Uterus (tissue), 4 donors: ENCODE measurements around the gene CCDC69. TPM values are rescaled to one million over a fixed set of nuclear protein-coding genes. Genes with fewer than 3 reads are reported as not detected.
A peak's percentile ranks its signal among the peaks of the same experiment; 100 is the strongest.

Source experiments
- DNase-seq, 2 donors: peaks; one replicate each; pipeline ENCODE4 v3.0.0-alpha.2; 2019 to 2020
- H3K27ac ChIP-seq, 2 donors: fragments of 200-600 bp; sonication (generic); 1 replicate in 1 of 2; 2 replicates in 1 of 2; pipeline ENCODE4 v1.5.1; 2016 to 2018
- H3K27me3 ChIP-seq, 2 donors: fragments of 200-600 bp; sonication (generic); one replicate each; pipeline ENCODE4 v1.5.1; 2018 to 2019; ENCODE audit warnings: control low read depth in 1 of 2
- H3K36me3 ChIP-seq, 2 donors: fragments of 200-600 bp; sonication (generic); one replicate each; pipeline ENCODE4 v1.5.1; 2019; ENCODE audit warnings: control low read depth in 1 of 2
- H3K4me1 ChIP-seq, 2 donors: fragments of 200-600 bp; sonication (generic); one replicate each; pipeline ENCODE4 v1.5.1; 2018 to 2019; ENCODE audit warnings: control low read depth in 1 of 2
- H3K4me3 ChIP-seq, 2 donors: fragments of 200-600 bp; sonication (generic); 1 replicate in 1 of 2; 2 replicates in 1 of 2; pipeline ENCODE4 v1.5.1; 2018 to 2019; ENCODE audit warnings: mild to moderate bottlenecking in 1 of 2
- H3K9me3 ChIP-seq, 2 donors: fragments of 200-600 bp; sonication (generic); one replicate each; pipeline ENCODE4 v1.5.1; 2019; ENCODE audit warnings: control low read depth in 1 of 2
- POLR2A ChIP-seq, 2 donors: fragments of 450-650 bp; IDR thresholded peaks; one replicate each; pipeline ENCODE4 v1.6.1; 2016; ENCODE audit warnings: antibody characterized with exemption in 2 of 2, mild to moderate bottlenecking in 1 of 2, moderate library complexity in 1 of 2
- intact Hi-C: fragments of 100-400 bp; cut with DNase I; formaldehyde crosslinking; loops from one replicate; pipeline ENCODE4 v1.15.1; 2023; ENCODE audit warnings: low total_unique reads
- total RNA-seq, 4 donors: library from RNA; depleted of rRNA in 3 of 4; stranded (reverse); fragments of >200 nt in 3 of 4; gene quantifications; one replicate each; pipeline versions ENCODE4 v1.1.0 to v1.2.4, GENCODE V29; 2014 to 2023
- TF ChIP-seq, protein P1 (sequence below), 4 experiments: fragments of 200-600 bp in 2 of 4; fragments of 450-650 bp in 2 of 4; sonication (generic) in 2 of 4; IDR thresholded peaks; one replicate each; pipeline ENCODE4 v1.5.1; 2016 to 2019; ENCODE audit warnings: antibody characterized with exemption in 4 of 4, mild to moderate bottlenecking in 2 of 4, moderate library complexity in 1 of 4
- donor health status: DM: yes; HTN: yes; CAD: no.

CCDC69 gene
- 10 to 100 TPM; 19.5 to 76.2 (median 40.6) TPM for total RNA-seq

DNA sequence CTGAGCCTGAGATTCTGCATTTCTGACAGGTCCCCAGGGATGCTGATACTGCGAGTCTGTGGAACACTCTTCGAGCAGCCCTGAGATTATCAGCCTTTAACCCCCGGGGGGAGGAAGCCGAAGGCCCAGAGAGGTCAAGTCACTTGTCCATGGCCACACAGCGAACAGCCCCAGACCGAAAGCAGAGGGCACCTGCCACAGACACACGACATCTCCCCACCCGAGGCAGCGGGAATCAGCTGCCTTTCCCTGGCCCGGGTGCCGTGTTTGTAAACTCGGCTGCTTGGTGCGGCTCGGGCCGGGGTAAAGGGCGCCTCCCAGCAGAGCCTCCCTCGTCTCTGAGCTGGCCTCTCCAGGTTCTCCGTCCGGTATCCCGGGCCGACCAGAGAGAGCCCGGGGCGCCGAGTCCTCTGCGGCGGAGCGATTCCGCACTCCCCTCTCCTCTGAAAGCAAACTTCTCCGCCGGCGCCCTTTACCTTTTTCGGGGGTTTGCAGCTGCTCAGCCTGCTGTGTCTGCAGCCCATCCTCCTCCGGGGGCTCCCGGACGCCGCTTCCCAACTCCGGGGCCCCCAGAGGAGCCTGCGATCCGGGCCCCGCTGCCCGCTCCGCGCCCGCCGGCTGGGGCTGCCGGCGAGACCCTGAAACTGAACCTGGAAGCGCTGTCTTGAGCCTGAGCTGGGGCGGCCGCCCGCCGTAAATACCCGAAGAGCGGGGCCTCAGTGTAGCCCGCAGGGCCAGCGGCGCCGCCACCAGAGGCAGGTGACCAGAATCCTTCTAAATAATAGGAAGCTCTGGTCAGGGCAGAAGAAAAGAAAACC is at the start of gene CCDC69:
Gene CCDC69, minus strand, starts transcription at position 646 of the 818 bp plus-strand sequence. Its CDS starts 122 bp downstream, at position 524.
- H3K27ac ChIP-seq = peak within 1 kb of the TSS; percentile 90
- no peaks in the 10 kb centered on the region for H3K36me3 ChIP-seq
- H3K4me3 ChIP-seq = peak within 1 kb of the TSS; percentile 85 to 88
- H3K4me1 ChIP-seq = no peaks in the 10 kb centered on the region
- DNase-seq = peak; percentile 76
- H3K9me3 ChIP-seq = no peaks in the 10 kb centered on the region
- intact Hi-C loops = no loop called here
- TF ChIP-seq POLR2A (IDR thresholded peaks at IDR 0.05) = peak; percentile 86 to 88
- TF ChIP-seq, protein P1, sequence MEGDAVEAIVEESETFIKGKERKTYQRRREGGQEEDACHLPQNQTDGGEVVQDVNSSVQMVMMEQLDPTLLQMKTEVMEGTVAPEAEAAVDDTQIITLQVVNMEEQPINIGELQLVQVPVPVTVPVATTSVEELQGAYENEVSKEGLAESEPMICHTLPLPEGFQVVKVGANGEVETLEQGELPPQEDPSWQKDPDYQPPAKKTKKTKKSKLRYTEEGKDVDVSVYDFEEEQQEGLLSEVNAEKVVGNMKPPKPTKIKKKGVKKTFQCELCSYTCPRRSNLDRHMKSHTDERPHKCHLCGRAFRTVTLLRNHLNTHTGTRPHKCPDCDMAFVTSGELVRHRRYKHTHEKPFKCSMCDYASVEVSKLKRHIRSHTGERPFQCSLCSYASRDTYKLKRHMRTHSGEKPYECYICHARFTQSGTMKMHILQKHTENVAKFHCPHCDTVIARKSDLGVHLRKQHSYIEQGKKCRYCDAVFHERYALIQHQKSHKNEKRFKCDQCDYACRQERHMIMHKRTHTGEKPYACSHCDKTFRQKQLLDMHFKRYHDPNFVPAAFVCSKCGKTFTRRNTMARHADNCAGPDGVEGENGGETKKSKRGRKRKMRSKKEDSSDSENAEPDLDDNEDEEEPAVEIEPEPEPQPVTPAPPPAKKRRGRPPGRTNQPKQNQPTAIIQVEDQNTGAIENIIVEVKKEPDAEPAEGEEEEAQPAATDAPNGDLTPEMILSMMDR (IDR thresholded peaks at IDR 0.05) = peak in 2 of 4 experiments; percentile 43 to 50
- H3K27me3 ChIP-seq = no peaks in the 10 kb centered on the region

DNA sequence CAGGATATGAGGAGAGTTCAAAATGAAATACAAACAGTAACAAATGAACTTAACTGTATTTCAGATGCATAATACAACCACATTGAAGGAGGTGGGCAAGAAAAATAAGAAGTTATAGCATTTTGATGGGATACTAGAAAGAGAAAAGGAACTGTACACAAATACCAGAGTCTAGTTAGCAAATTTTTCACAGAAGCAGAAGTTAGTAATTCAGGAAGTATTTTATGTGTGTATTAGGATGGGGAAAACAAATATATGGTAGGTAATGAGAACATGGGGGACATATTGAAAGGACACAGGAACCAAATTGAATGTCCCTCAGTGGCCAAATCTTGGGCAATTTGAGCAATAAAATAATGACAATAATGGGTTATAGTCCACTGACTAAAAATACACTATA is 47.4 kb upstream of the CCDC69 start:
- intact Hi-C loops = no loop called here
- H3K36me3 ChIP-seq = no peaks in the 10 kb centered on the region
- no peaks in the 10 kb centered on the region for H3K9me3 ChIP-seq
- H3K27me3 ChIP-seq = no peaks in the 10 kb centered on the region
- no peak overlapping the region for H3K27ac ChIP-seq
- TF ChIP-seq, protein P1 (IDR thresholded peaks at IDR 0.05) = no peak
- TF ChIP-seq POLR2A (IDR thresholded peaks at IDR 0.05) = no peak
- H3K4me1 ChIP-seq = no peaks in the 10 kb centered on the region
- no peak for DNase-seq
- no peak overlapping the region for H3K4me3 ChIP-seq

- no peak for DNase-seq
- H3K9me3 ChIP-seq = no peaks in the 10 kb centered on the region
- H3K36me3 ChIP-seq = no peaks in the 10 kb centered on the region
- intact Hi-C loops = no loop called here
- no peaks in the 10 kb centered on the region for H3K4me1 ChIP-seq
- TF ChIP-seq POLR2A (IDR thresholded peaks at IDR 0.05) = no peak
- TF ChIP-seq, protein P1 (IDR thresholded peaks at IDR 0.05) = no peak
- no peak overlapping the region for H3K4me3 ChIP-seq
- no peaks in the 10 kb centered on the region for H3K27me3 ChIP-seq
- no peak overlapping the region for H3K27ac ChIP-seq
Observed at GRCh38 chr5:151270599-151270998, 46.7 kb upstream of the CCDC69 start.

DNA sequence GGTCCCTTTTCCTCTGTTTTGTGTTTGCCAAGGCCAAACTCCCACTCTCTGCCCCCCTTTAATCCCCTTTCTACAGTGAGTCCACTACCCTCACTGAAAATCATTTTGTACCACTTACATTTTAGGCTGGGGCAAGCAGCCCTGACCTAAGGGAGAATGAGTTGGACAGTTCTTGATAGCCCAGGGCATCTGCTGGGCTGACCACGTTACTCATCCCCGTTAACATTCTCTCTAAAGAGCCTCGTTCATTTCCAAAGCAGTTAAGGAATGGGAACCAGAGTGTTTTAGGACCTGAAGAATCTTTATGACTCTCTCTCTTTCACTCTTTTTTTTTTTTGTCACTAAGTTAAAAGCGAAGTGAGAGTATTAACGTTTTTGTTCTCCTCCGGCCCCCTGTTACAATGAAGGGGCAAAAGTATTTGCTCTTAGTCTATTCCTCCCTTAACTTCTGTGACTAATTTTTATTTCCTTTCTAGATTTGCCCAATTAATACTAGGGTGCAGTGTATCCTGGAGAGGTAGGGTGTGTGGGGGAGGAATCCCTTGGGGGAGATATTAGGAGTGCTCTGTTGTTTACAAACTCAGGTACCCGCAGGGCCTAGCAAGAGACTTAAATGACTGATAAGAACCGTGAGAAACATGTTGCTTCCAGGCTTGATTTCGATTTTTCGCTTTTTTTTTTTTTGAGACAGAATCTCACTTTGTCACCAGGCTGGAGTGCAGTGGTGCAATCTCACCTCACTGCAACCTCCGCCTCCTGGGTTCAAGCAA is 43.8 kb upstream of the CCDC69 start:
- H3K27ac ChIP-seq = no peak overlapping the region
- no peak for TF ChIP-seq POLR2A (IDR thresholded peaks at IDR 0.05)
- TF ChIP-seq, protein P1 (IDR thresholded peaks at IDR 0.05) = no peak
- DNase-seq = no peak
- no peaks in the 10 kb centered on the region for H3K9me3 ChIP-seq
- no peaks in the 10 kb centered on the region for H3K36me3 ChIP-seq
- H3K27me3 ChIP-seq = no peaks in the 10 kb centered on the region
- no peak overlapping the region for H3K4me3 ChIP-seq
- intact Hi-C loops = no loop called here
- no peaks in the 10 kb centered on the region for H3K4me1 ChIP-seq

- H3K4me1 ChIP-seq = no peaks in the 10 kb centered on the region
- intact Hi-C loops = no loop called here
- TF ChIP-seq POLR2A (IDR thresholded peaks at IDR 0.05) = no peak
- TF ChIP-seq, protein P1 (IDR thresholded peaks at IDR 0.05) = no peak
- no peak for DNase-seq
- H3K27ac ChIP-seq = no peak overlapping the region
- H3K9me3 ChIP-seq = no peaks in the 10 kb centered on the region
- no peaks in the 10 kb centered on the region for H3K36me3 ChIP-seq
- no peaks in the 10 kb centered on the region for H3K27me3 ChIP-seq
- H3K4me3 ChIP-seq = no peak overlapping the region
Observed at GRCh38 chr5:151264113-151264512, 40.2 kb upstream of the CCDC69 start.
